Gastroesophageal sphincter (tissue), 4 donors: ENCODE data around the gene FRMD1. TPM values are rescaled to one million over a fixed set of nuclear protein-coding genes. Genes with fewer than 3 reads are reported as not detected.

ENCODE experiments used
- ATAC-seq: fragments of 150-250 bp; one replicate; pipeline ENCODE4 v1.9.1; 2016; ENCODE audit warnings: mild to moderate bottlenecking, moderate library complexity
- H3K27ac ChIP-seq, 4 donors: fragments of 200-600 bp; sonication (generic) in 3 of 4; 1 replicate in 3 of 4; 2 replicates in 1 of 4; pipeline ENCODE4 v1.5.1; 2016 to 2019
- H3K27me3 ChIP-seq: fragments of 200-600 bp; sonication (generic); one replicate; pipeline ENCODE4 v1.5.1; 2019
- H3K36me3 ChIP-seq, 2 donors: fragments of 200-600 bp; sonication (generic); one replicate each; pipeline ENCODE4 v1.5.1; 2019; ENCODE audit warnings: control low read depth in 1 of 2
- H3K4me1 ChIP-seq, 3 donors: fragments of 200-600 bp; sonication (generic); 1 replicate in 2 of 3; 2 replicates in 1 of 3; pipeline ENCODE4 v1.5.1; 2016 to 2019; ENCODE audit warnings: control low read depth in 2 of 3
- H3K4me3 ChIP-seq, 2 donors: fragments of 200-600 bp; sonication (generic); one replicate each; pipeline ENCODE4 v1.5.1; 2019; ENCODE audit warnings: mild to moderate bottlenecking in 1 of 2, moderate library complexity in 1 of 2
- H3K9me3 ChIP-seq, 3 donors: fragments of 200-600 bp; sonication (generic); one replicate each; pipeline ENCODE4 v1.5.1; 2017 to 2019; ENCODE audit warnings: control low read depth in 2 of 3
- CTCF ChIP-seq, 4 experiments: fragments of 200-600 bp in 2 of 4; fragments of 450-650 bp in 2 of 4; sonication (generic) in 1 of 4; IDR thresholded peaks; one replicate each; pipeline ENCODE4 v1.5.1; 2017 to 2019; ENCODE audit warnings: antibody characterized with exemption in 4 of 4, mild to moderate bottlenecking in 2 of 4, moderate library complexity in 2 of 4
- EP300 ChIP-seq: sonication (generic); formaldehyde crosslinking; IDR thresholded peaks from one replicate; pipeline ENCODE4 v1.6.1; 2017; ENCODE audit warnings: antibody characterized with exemption, mild to moderate bottlenecking
- POLR2A ChIP-seq, 2 donors: fragments of 450-650 bp; IDR thresholded peaks; one replicate each; pipeline ENCODE4 v1.6.1; 2017; ENCODE audit warnings: antibody characterized with exemption in 2 of 2, mild to moderate bottlenecking in 2 of 2, moderate library complexity in 1 of 2
- POLR2AphosphoS5 ChIP-seq: sonication (generic); formaldehyde crosslinking; IDR thresholded peaks from one replicate; pipeline ENCODE4 v1.6.1; 2017; ENCODE audit warnings: antibody characterized with exemption
- WGBS, 2 donors: methylation state at CpG; one replicate each; pipeline ENCODE4 v1.1.5; 2018; ENCODE audit warnings: low coverage in 1 of 2; 5-methylcytosine and 5-hydroxymethylcytosine counted together
- total RNA-seq, 4 donors: library from RNA; depleted of rRNA; stranded (reverse); fragments of >200 nt; gene quantifications; one replicate each; pipeline ENCODE4 v1.1.0, GENCODE V29; 2016

The FRMD1 gene
- total RNA-seq, 4 donors from 2014 or later, result 0.10 to 0.54 (median 0.23) TPM; not detected in 1

- Histone ChIP-seq H3K27ac (no peak overlapping the region), H3K9me3 (no peaks in the 10 kb centered on the region), H3K36me3 (no peaks in the 10 kb centered on the region), H3K27me3 (no peaks in the 10 kb centered on the region), H3K4me3 (no peak overlapping the region), H3K4me1 (peaks cover 0 to 12% (median 8%) of the 10 kb centered on the region in 3 donors)
- 92 to 100% methylated on average over 4 to 15 of the region's 38 CpGs for WGBS, 2 donors
- TF ChIP-seq POLR2A (IDR thresholded peaks at IDR 0.05) (no peak), POLR2AphosphoS5 (no peak), EP300 (no peak), CTCF (IDR thresholded peaks at IDR 0.05) (no peak)
- no peak for ATAC-seq
These were observed 25.7 kb downstream of the FRMD1 start for GRCh38 chr6:168053086-168053956.

GRCh38 chr6:168052291-168052891, 26.6 kb downstream of the FRMD1 start:
- WGBS, 2 donors, result 100% methylated on average over 1 of the region's 26 CpGs; no CpG with 5 or more reads in 1 of the 2 donors
- no peaks in the 10 kb centered on the region for H3K9me3 ChIP-seq
- peaks cover 0 to 12% (median 8%) of the 10 kb centered on the region in 3 donors for H3K4me1 ChIP-seq
- TF ChIP-seq CTCF (IDR thresholded peaks at IDR 0.05) (no peak), POLR2AphosphoS5 (no peak), POLR2A (IDR thresholded peaks at IDR 0.05) (no peak), EP300 (no peak)
- no peaks in the 10 kb centered on the region for H3K36me3 ChIP-seq
- no peak for ATAC-seq
- no peak overlapping the region for H3K4me3 ChIP-seq
- no peaks in the 10 kb centered on the region for H3K27me3 ChIP-seq
- H3K27ac ChIP-seq, result no peak overlapping the region

- H3K9me3 ChIP-seq, result no peaks in the 10 kb centered on the region
- WGBS, 2 donors, result no CpG with 5 or more reads among the region's 9 CpGs
- peaks cover 0 to 12% (median 8%) of the 10 kb centered on the region in 3 donors for H3K4me1 ChIP-seq
- TF ChIP-seq EP300 (no peak), POLR2A (IDR thresholded peaks at IDR 0.05) (no peak), CTCF (IDR thresholded peaks at IDR 0.05) (no peak), POLR2AphosphoS5 (no peak)
- no peak overlapping the region for H3K4me3 ChIP-seq
- no peaks in the 10 kb centered on the region for H3K27me3 ChIP-seq
- no peak for ATAC-seq
- no peaks in the 10 kb centered on the region for H3K36me3 ChIP-seq
- H3K27ac ChIP-seq, result no peak overlapping the region
These were observed 27.4 kb downstream of the FRMD1 start for GRCh38 chr6:168051648-168052047.

GRCh38 chr6:168050881-168051586, 28.0 kb downstream of the FRMD1 start:
- H3K36me3 ChIP-seq, result no peaks in the 10 kb centered on the region
- no peaks in the 10 kb centered on the region for H3K27me3 ChIP-seq
- TF ChIP-seq POLR2AphosphoS5 (no peak), EP300 (no peak)
- 12 to 55% methylated on average over 2 to 3 of the region's 23 CpGs for WGBS, 2 donors
- H3K4me3 ChIP-seq, result no peak overlapping the region
- H3K4me1 ChIP-seq, result peaks cover 0 to 16% (median 8%) of the 10 kb centered on the region in 3 donors
- no peak for ATAC-seq
- no peaks in the 10 kb centered on the region for H3K9me3 ChIP-seq
- no peak overlapping the region for H3K27ac ChIP-seq

GRCh38 chr6:168050225-168050880, 28.7 kb downstream of the FRMD1 start:
- ATAC-seq, result no peak
- Histone ChIP-seq H3K4me1 (peaks cover 0 to 21% (median 8%) of the 10 kb centered on the region in 3 donors), H3K36me3 (no peaks in the 10 kb centered on the region), H3K4me3 (no peak overlapping the region), H3K27ac (no peak overlapping the region), H3K9me3 (no peaks in the 10 kb centered on the region), H3K27me3 (no peaks in the 10 kb centered on the region)
- WGBS, 2 donors, result 100% methylated on average over 1 to 5 of the region's 27 CpGs
- TF ChIP-seq POLR2A (IDR thresholded peaks at IDR 0.05), result no peak
- TF ChIP-seq EP300, result no peak
- no peak for TF ChIP-seq POLR2AphosphoS5
- no peak for TF ChIP-seq CTCF (IDR thresholded peaks at IDR 0.05)
